NB4 (cell line): ENCODE data around the gene SPINK6.

ENCODE experiments used
- MYC ChIP-seq: IDR thresholded peaks from 2 replicates; pipeline ENCODE4 v1.6.1; 2011; ENCODE audit warnings: low read depth, low read length
- POLR2A ChIP-seq: IDR thresholded peaks from 2 replicates; pipeline ENCODE4 v1.6.1; 2011; ENCODE audit warnings: mild to moderate bottlenecking; ENCODE audit not compliant: insufficient read length; ENCODE audit errors: extremely low read depth
- TF ChIP-seq, protein P1 (sequence below): IDR thresholded peaks from one replicate; pipeline ENCODE4 v1.5.1; 2012; ENCODE audit warnings: low read depth, low read length
- TF ChIP-seq, protein P2 (sequence below): IDR thresholded peaks from 2 replicates; pipeline ENCODE4 v1.6.1; 2011; ENCODE audit warnings: low read depth, low read length

- TF ChIP-seq, protein P1, sequence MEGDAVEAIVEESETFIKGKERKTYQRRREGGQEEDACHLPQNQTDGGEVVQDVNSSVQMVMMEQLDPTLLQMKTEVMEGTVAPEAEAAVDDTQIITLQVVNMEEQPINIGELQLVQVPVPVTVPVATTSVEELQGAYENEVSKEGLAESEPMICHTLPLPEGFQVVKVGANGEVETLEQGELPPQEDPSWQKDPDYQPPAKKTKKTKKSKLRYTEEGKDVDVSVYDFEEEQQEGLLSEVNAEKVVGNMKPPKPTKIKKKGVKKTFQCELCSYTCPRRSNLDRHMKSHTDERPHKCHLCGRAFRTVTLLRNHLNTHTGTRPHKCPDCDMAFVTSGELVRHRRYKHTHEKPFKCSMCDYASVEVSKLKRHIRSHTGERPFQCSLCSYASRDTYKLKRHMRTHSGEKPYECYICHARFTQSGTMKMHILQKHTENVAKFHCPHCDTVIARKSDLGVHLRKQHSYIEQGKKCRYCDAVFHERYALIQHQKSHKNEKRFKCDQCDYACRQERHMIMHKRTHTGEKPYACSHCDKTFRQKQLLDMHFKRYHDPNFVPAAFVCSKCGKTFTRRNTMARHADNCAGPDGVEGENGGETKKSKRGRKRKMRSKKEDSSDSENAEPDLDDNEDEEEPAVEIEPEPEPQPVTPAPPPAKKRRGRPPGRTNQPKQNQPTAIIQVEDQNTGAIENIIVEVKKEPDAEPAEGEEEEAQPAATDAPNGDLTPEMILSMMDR: no peak
- TF ChIP-seq MYC: no peak
- no peak for TF ChIP-seq POLR2A
- TF ChIP-seq, protein P2, sequence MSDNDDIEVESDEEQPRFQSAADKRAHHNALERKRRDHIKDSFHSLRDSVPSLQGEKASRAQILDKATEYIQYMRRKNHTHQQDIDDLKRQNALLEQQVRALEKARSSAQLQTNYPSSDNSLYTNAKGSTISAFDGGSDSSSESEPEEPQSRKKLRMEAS: no peak
These were observed 3.0 kb downstream of the SPINK6 start for GRCh38 chr5:148205865-148206264.
